IPS-NIHi11 (cell line): Measurements from ENCODE around the gene NFIB.

Experiments used
- DNase-seq: peaks from one replicate; pipeline ENCODE4 v3.0.0; 2012; ENCODE audit warnings: mixed read lengths, low spot score

Gene NFIB

GRCh38 chr9:14273696-14274121 lies 40.2 kb downstream of the NFIB start:
- peak; percentile 11 for DNase-seq

GRCh38 chr9:14272927-14273528 lies 40.9 kb downstream of the NFIB start:
- DNase-seq = no peak

- DNase-seq = peak; percentile 17
Observed at GRCh38 chr9:14271093-14271673, 42.8 kb downstream of the NFIB start.

- DNase-seq = no peak
Observed at GRCh38 chr9:14270358-14271092, 43.4 kb downstream of the NFIB start.

GRCh38 chr9:14269916-14270315 lies 44.0 kb downstream of the NFIB start:
- no peak for DNase-seq

GRCh38 chr9:14263707-14264483 lies 50.0 kb downstream of the NFIB start:
- DNase-seq = no peak

GRCh38 chr9:14262827-14263226 lies 51.1 kb downstream of the NFIB start:
- no peak for DNase-seq

GRCh38 chr9:14261616-14262015 lies 52.3 kb downstream of the NFIB start:
- no peak for DNase-seq

GRCh38 chr9:14260101-14260500 lies 53.8 kb downstream of the NFIB start:
- DNase-seq = no peak

- DNase-seq = no peak
Observed at GRCh38 chr9:14258660-14259239, 55.2 kb downstream of the NFIB start.

- DNase-seq = no peak
Observed at GRCh38 chr9:14258156-14258555, 55.8 kb downstream of the NFIB start.

GRCh38 chr9:14256588-14256987 lies 57.4 kb downstream of the NFIB start:
- no peak for DNase-seq

- peak; percentile 63 for DNase-seq
Observed at GRCh38 chr9:14251154-14252071, 62.5 kb downstream of the NFIB start.

- no peak for DNase-seq
Observed at GRCh38 chr9:14250794-14251153, 63.2 kb downstream of the NFIB start.

- DNase-seq = no peak
Observed at GRCh38 chr9:14249527-14249926, 64.4 kb downstream of the NFIB start.

- DNase-seq = no peak
Observed at GRCh38 chr9:14248149-14248548, 65.8 kb downstream of the NFIB start.

- no peak for DNase-seq
Observed at GRCh38 chr9:14247577-14247976, 66.4 kb downstream of the NFIB start.

- no peak for DNase-seq
Observed at GRCh38 chr9:14246951-14247350, 67.0 kb downstream of the NFIB start.

GRCh38 chr9:14245901-14246525 lies 67.9 kb downstream of the NFIB start:
- DNase-seq = no peak

GRCh38 chr9:14243514-14244042 lies 70.4 kb downstream of the NFIB start:
- no peak for DNase-seq
